ENCODE data around the gene KAT8. TPM values are rescaled to one million over a fixed set of nuclear protein-coding genes. Genes with fewer than 3 reads are reported as not detected.

Gene KAT8
- total RNA-seq, 1 experiment from 2014 or later = 44.9 TPM

DNA sequence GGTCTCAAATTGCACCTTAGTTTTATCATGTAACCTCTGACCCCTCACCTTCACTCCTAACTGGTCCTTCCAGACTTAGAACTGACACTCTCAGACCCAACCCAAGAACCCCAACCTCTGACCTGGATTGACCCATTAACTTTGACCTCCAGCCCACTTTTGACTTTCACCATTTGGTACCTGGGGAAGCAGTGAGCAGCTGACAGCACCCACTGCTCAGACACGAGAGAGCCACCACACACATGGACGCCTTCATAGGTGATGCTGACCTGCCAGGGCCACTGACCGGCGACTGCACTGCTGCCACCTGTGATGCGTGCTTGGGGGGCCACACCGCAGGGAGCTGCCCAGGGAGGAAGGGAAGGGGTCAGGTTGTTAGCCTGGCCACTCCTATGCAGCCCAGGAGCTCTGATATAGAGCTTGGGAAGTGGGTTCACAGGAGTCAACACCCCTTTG lies 15.6 kb downstream of the KAT8 start:
- ChIA-PET POLR2A (interaction anchor here (1.4 kb wide), 1 partner anchor 9 kb away, joined by 3 read pairs; no protein-coding TSS in a partner anchor), CTCF (no interaction called here), RAD21 (ENCODE audit: low non-redundant PET in 1 of 2, low total read pairs in 2 of 2, uncharacterized antibody in 2 of 2, unreplicated experiment in 2 of 2) (no interaction called here)
- H3K4me1 ChIP-seq (ENCODE audit: control insufficient read depth in 1 of 2, insufficient read depth in 2 of 2, low read length in 2 of 2) = peaks cover 34 to 51% of the 10 kb centered on the region in 2 experiments
- DNase-seq (ENCODE audit: low read depth, low spot score) (no peak), ATAC-seq (no peak)
- H3K4me3 ChIP-seq (replicated peaks in 1 of 2; ENCODE audit: low read depth in 1 of 2, low read length in 2 of 2) = no peak overlapping the region
- H3K9me3 ChIP-seq (ENCODE audit: control insufficient read depth in 1 of 2, insufficient read depth in 1 of 2, low read depth in 1 of 2, low read length in 2 of 2) = no peaks in the 10 kb centered on the region
- no peaks in the 10 kb centered on the region for H3K27me3 ChIP-seq (ENCODE audit: insufficient read depth, low read length)
- H3K9ac ChIP-seq (ENCODE audit: low read length) = no peak overlapping the region
- H3K9me2 ChIP-seq (ENCODE audit: insufficient read depth) = no peaks in the 10 kb centered on the region
- H3K36me3 ChIP-seq (ENCODE audit: control insufficient read depth in 1 of 2, insufficient read depth in 2 of 2, low read length in 2 of 2) = peaks cover 8 to 14% of the 10 kb centered on the region in 2 experiments; a peak in 3 of 4 replicates
- H2AFZ ChIP-seq (ENCODE audit: low read depth, low read length, poor library complexity, severe bottlenecking) = no peak overlapping the region
- H3K4me2 ChIP-seq (ENCODE audit: low read length) = no peak overlapping the region
- intact Hi-C loops (cut with micrococcal nuclease) = no loop called here
- no TSS peak for BruUV-seq (replicated peaks)
- H4K20me1 ChIP-seq (ENCODE audit: insufficient read depth) = no peaks in the 10 kb centered on the region
- no peak for TF ChIP-seq RAD21 (IDR thresholded peaks at IDR 0.05; ENCODE audit: low read depth)
- no peak for TF ChIP-seq EGR1 (IDR thresholded peaks at IDR 0.05; ENCODE audit: low read depth)
- no peak for TF ChIP-seq CEBPB (IDR thresholded peaks at IDR 0.05; ENCODE audit: low read depth)
- TF ChIP-seq SP1 (IDR thresholded peaks at IDR 0.05; ENCODE audit: low read depth) = no peak
- no peak for TF ChIP-seq CBX3 (IDR thresholded peaks at IDR 0.05; ENCODE audit: low read depth)
- TF ChIP-seq SRF (IDR thresholded peaks at IDR 0.05; ENCODE audit: low read depth) = no peak
- TF ChIP-seq, protein P1, sequence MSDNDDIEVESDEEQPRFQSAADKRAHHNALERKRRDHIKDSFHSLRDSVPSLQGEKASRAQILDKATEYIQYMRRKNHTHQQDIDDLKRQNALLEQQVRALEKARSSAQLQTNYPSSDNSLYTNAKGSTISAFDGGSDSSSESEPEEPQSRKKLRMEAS (IDR thresholded peaks at IDR 0.05) = no peak
- TF ChIP-seq SIN3A (IDR thresholded peaks at IDR 0.05; ENCODE audit: low read depth) = no peak
- TF ChIP-seq TCF7L2 (IDR thresholded peaks at IDR 0.05; ENCODE audit: borderline replicate concordance, extremely low read depth, insufficient read depth, insufficient read length) = no peak
- no peak for TF ChIP-seq YY1 (IDR thresholded peaks at IDR 0.05; ENCODE audit: extremely low read depth, insufficient replicate concordance, low read depth, low read length)
- TF ChIP-seq JUND (IDR thresholded peaks at IDR 0.05) = no peak
- TF ChIP-seq, protein P2, sequence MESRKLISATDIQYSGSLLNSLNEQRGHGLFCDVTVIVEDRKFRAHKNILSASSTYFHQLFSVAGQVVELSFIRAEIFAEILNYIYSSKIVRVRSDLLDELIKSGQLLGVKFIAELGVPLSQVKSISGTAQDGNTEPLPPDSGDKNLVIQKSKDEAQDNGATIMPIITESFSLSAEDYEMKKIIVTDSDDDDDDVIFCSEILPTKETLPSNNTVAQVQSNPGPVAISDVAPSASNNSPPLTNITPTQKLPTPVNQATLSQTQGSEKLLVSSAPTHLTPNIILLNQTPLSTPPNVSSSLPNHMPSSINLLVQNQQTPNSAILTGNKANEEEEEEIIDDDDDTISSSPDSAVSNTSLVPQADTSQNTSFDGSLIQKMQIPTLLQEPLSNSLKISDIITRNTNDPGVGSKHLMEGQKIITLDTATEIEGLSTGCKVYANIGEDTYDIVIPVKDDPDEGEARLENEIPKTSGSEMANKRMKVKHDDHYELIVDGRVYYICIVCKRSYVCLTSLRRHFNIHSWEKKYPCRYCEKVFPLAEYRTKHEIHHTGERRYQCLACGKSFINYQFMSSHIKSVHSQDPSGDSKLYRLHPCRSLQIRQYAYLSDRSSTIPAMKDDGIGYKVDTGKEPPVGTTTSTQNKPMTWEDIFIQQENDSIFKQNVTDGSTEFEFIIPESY (IDR thresholded peaks at IDR 0.05; ENCODE audit: extremely low read depth, insufficient replicate concordance, low read length) = no peak
- TF ChIP-seq FOSL1 (IDR thresholded peaks at IDR 0.05; ENCODE audit: low read depth) = no peak
- TF ChIP-seq EZH2 (IDR thresholded peaks at IDR 0.05) = no peak
- no peak overlapping the region for H3K27ac ChIP-seq (ENCODE audit: low read depth, low read length)
- peaks cover 7% of the 10 kb centered on the region; the same call in 1 of the 2 replicates for H3K79me2 ChIP-seq (ENCODE audit: insufficient read depth, low read length)
